Astrocyte (in vitro differentiated cells and primary cell): ENCODE data around the gene GALNT6. TPM values are rescaled to one million over a fixed set of nuclear protein-coding genes. Genes with fewer than 3 reads are reported as not detected.
A peak's percentile ranks its signal among the peaks of the same experiment; 100 is the strongest.

Experiments
- DNase-seq: peaks from one replicate; pipeline ENCODE4 v3.0.0-alpha.2; 2010; ENCODE audit warnings: low read depth
- FAIRE-seq: peaks from 2 replicates; lab custom pipeline; 2011; peaks lifted over from hg19 to GRCh38; lab: Jason Lieb, UNC
- H2AFZ ChIP-seq: 2 replicates; pipeline ENCODE4 v1.6.0; 2012; ENCODE audit warnings: low read depth, low read length, inconsistent platforms
- H3K27ac ChIP-seq: 2 replicates; pipeline ENCODE4 v1.5.1; 2011; ENCODE audit warnings: low read depth, low read length, inconsistent platforms
- H3K27me3 ChIP-seq: 2 replicates; pipeline ENCODE4 v1.6.0; 2011; ENCODE audit warnings: low read length, inconsistent platforms; ENCODE audit not compliant: insufficient read depth
- H3K36me3 ChIP-seq: 2 replicates; pipeline ENCODE4 v1.5.1; 2011; ENCODE audit warnings: low read length, inconsistent platforms; ENCODE audit not compliant: insufficient read depth
- H3K4me1 ChIP-seq: 2 replicates; pipeline ENCODE4 v1.5.1; 2011; ENCODE audit warnings: low read length, inconsistent platforms; ENCODE audit not compliant: insufficient read depth
- H3K4me2 ChIP-seq: 2 replicates; pipeline ENCODE4 v1.6.0; 2012; ENCODE audit warnings: low read length, inconsistent platforms
- H3K4me3 ChIP-seq: 2 replicates; pipeline ENCODE4 v1.5.1; 2011; ENCODE audit warnings: low read depth, mild to moderate bottlenecking, low read length, inconsistent platforms; ENCODE audit not compliant: insufficient read depth
- H3K79me2 ChIP-seq: 2 replicates; pipeline ENCODE4 v1.6.0; 2012; ENCODE audit warnings: mild to moderate bottlenecking, low read length, inconsistent platforms; ENCODE audit not compliant: insufficient read depth
- H3K9ac ChIP-seq: 2 replicates; pipeline ENCODE4 v1.6.0; 2012; ENCODE audit warnings: mild to moderate bottlenecking, low read length, inconsistent platforms
- H3K9me3 ChIP-seq: 2 replicates; pipeline ENCODE4 v1.5.1; 2012; ENCODE audit warnings: low read depth, mild to moderate bottlenecking, low read length, inconsistent platforms; ENCODE audit not compliant: insufficient read depth
- H4K20me1 ChIP-seq: 2 replicates; pipeline ENCODE4 v1.6.0; 2012; ENCODE audit warnings: low read length, inconsistent platforms; ENCODE audit not compliant: insufficient read depth
- H3K27ac Mint-ChIP-seq: one replicate; pipeline ENCODE4 v1.8.0; 2021; ENCODE audit warnings: mild to moderate bottlenecking, mixed read lengths; ENCODE audit not compliant: unreplicated experiment
- H3K27me3 Mint-ChIP-seq: one replicate; pipeline ENCODE4 v1.8.0; 2021; ENCODE audit warnings: low read depth, mixed read lengths; ENCODE audit not compliant: unreplicated experiment
- H3K36me3 Mint-ChIP-seq: one replicate; pipeline ENCODE4 v1.8.0; 2021; ENCODE audit warnings: low read depth, mixed read lengths; ENCODE audit not compliant: unreplicated experiment
- H3K4me1 Mint-ChIP-seq: one replicate; pipeline ENCODE4 v1.8.0; 2021; ENCODE audit warnings: low read depth, mixed read lengths; ENCODE audit not compliant: unreplicated experiment
- H3K4me3 Mint-ChIP-seq: one replicate; pipeline ENCODE4 v1.8.0; 2021; ENCODE audit warnings: mild to moderate bottlenecking, moderate library complexity, mixed read lengths; ENCODE audit not compliant: unreplicated experiment
- H3K9me3 Mint-ChIP-seq: one replicate; pipeline ENCODE4 v1.8.0; 2021; ENCODE audit warnings: mild to moderate bottlenecking, mixed read lengths; ENCODE audit not compliant: unreplicated experiment
- CTCF ChIP-seq: IDR thresholded peaks from 2 replicates; pipeline ENCODE4 v1.5.1; 2011; ENCODE audit warnings: low read depth, mild to moderate bottlenecking, inconsistent platforms, low read length, moderate library complexity; ENCODE audit not compliant: insufficient read depth
- EZH2 ChIP-seq: IDR thresholded peaks from 2 replicates; pipeline ENCODE4 v1.6.1; 2012; ENCODE audit warnings: mild to moderate bottlenecking, low read length, inconsistent platforms; ENCODE audit not compliant: insufficient read depth
- total RNA-seq: library from RNA; stranded (reverse); gene quantifications from 2 replicates; pipeline ENCODE4 v1.2.1, GENCODE V29; 2021

Gene GALNT6
- total RNA-seq, 1 donor from 2014 or later, result 13.8 TPM

- Histone ChIP-seq H2AFZ (peak overlapping the region; percentile 49), H3K79me2 (no peaks in the 10 kb centered on the region), H3K4me2 (no peak overlapping the region), H3K9ac (no peak overlapping the region), H3K36me3 (no peaks in the 10 kb centered on the region), H3K4me1 (peaks cover 24% of the 10 kb centered on the region), H3K27ac (no peak overlapping the region), H4K20me1 (no peaks in the 10 kb centered on the region), H3K27me3 (no peaks in the 10 kb centered on the region), H3K4me3 (no peak overlapping the region), H3K9me3 (no peaks in the 10 kb centered on the region)
- H3K27ac Mint-ChIP-seq, result no peak overlapping the region
- H3K9me3 Mint-ChIP-seq, result no peaks in the 10 kb centered on the region
- FAIRE-seq (no peak), DNase-seq (no peak)
- no peak overlapping the region for H3K4me3 Mint-ChIP-seq
- H3K36me3 Mint-ChIP-seq, result no peaks in the 10 kb centered on the region
- H3K4me1 Mint-ChIP-seq, result peaks cover 16% of the 10 kb centered on the region
- TF ChIP-seq CTCF (no peak), EZH2 (no peak)
- no peaks in the 10 kb centered on the region for H3K27me3 Mint-ChIP-seq
These were observed 4.4 kb upstream of the GALNT6 start for GRCh38 chr12:51395283-51396230.

- Histone ChIP-seq H3K4me2 (peak overlapping the region; percentile 59), H3K27me3 (no peaks in the 10 kb centered on the region), H2AFZ (peak overlapping the region; percentile 36), H3K9me3 (no peaks in the 10 kb centered on the region), H3K4me3 (no peak overlapping the region), H3K9ac (peak overlapping the region; percentile 51), H3K36me3 (no peaks in the 10 kb centered on the region), H3K27ac (peak overlapping the region; percentile 52), H4K20me1 (no peaks in the 10 kb centered on the region), H3K4me1 (peaks cover 37% of the 10 kb centered on the region), H3K79me2 (no peaks in the 10 kb centered on the region)
- Mint-ChIP-seq H3K4me1 (peaks cover 27% of the 10 kb centered on the region), H3K4me3 (peak overlapping the region; percentile 28), H3K36me3 (no peaks in the 10 kb centered on the region), H3K27ac (peak overlapping the region; percentile 75), H3K9me3 (no peaks in the 10 kb centered on the region), H3K27me3 (no peaks in the 10 kb centered on the region)
- FAIRE-seq (peak; percentile 56), DNase-seq (peak; percentile 93)
- no peak for TF ChIP-seq EZH2
These were observed 2.7 kb upstream of the GALNT6 start for GRCh38 chr12:51393676-51394545.

GRCh38 chr12:51392556-51393237 lies 1.5 kb upstream of the GALNT6 start:
- no peaks in the 10 kb centered on the region for H3K36me3 Mint-ChIP-seq
- Histone ChIP-seq H3K9ac (no peak overlapping the region), H2AFZ (no peak overlapping the region), H3K9me3 (no peaks in the 10 kb centered on the region), H3K4me2 (peak overlapping the region; percentile 87), H3K27ac (no peak overlapping the region), H3K36me3 (no peaks in the 10 kb centered on the region), H4K20me1 (no peaks in the 10 kb centered on the region), H3K27me3 (no peaks in the 10 kb centered on the region), H3K4me1 (peaks cover 48% of the 10 kb centered on the region), H3K4me3 (peak overlapping the region; percentile 22), H3K79me2 (no peaks in the 10 kb centered on the region)
- H3K9me3 Mint-ChIP-seq, result no peaks in the 10 kb centered on the region
- H3K27ac Mint-ChIP-seq, result peak overlapping the region; percentile 72
- FAIRE-seq (no peak), DNase-seq (peak; percentile 39)
- H3K4me1 Mint-ChIP-seq, result peaks cover 38% of the 10 kb centered on the region
- TF ChIP-seq CTCF (no peak), EZH2 (no peak)
- no peaks in the 10 kb centered on the region for H3K27me3 Mint-ChIP-seq
- peak overlapping the region; percentile 84 for H3K4me3 Mint-ChIP-seq
